Ovary (tissue), 3 donors: ENCODE data around the gene ZNF205.

Experiments
- EP300 ChIP-seq: sonication (generic); formaldehyde crosslinking; IDR thresholded peaks from one replicate; pipeline ENCODE4 v1.6.1; 2017; ENCODE audit warnings: antibody characterized with exemption
- POLR2A ChIP-seq: fragments of 450-650 bp; IDR thresholded peaks from one replicate; pipeline ENCODE4 v1.6.1; 2017; ENCODE audit warnings: antibody characterized with exemption, mild to moderate bottlenecking, moderate library complexity
- TF ChIP-seq, protein P1 (sequence below), 3 donors: fragments of 450-650 bp in 2 of 3; fragments of 200-600 bp in 1 of 3; IDR thresholded peaks; one replicate each; pipeline versions ENCODE4 v1.5.1 to v1.8.0; 2016 to 2022; ENCODE audit warnings: antibody characterized with exemption in 3 of 3, mild to moderate bottlenecking in 1 of 3
- donor health status: DM: no; HTN: no; CAD: no.

DNA sequence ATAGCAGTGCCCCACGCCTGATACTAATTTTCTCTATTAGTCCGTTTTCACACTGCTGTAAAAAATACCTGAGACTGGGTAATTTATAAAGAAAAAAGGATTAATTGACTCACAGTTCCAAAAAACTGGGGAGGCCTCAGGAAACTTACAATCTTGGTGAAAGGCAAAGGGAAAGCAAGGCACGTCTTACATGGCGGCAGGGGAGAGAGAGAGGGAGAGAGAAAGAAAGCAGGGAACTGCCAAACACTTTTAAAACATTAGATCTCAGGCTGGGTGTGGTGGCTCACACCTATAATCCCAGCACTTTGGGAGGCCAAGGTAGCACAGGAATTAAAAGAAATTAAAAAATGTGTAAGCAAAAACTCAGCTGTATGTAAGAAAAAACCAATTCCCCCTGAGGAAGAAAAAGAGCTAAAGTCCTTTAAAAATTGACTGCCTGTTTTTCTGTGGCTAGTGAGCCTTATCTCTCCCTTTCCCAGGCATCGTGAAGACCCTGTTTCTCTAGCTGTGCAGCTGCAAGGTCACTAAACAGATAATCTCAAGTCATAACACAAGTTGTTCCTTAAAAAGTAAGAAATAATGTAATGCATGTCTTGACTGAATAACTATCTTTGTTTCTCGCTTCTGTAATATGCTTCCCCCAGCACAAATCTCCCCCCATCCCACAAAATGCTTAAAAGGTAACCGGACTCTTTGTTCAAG, 27.3 kb upstream of the ZNF205 start:
- no peak for TF ChIP-seq POLR2A
- TF ChIP-seq, protein P1, sequence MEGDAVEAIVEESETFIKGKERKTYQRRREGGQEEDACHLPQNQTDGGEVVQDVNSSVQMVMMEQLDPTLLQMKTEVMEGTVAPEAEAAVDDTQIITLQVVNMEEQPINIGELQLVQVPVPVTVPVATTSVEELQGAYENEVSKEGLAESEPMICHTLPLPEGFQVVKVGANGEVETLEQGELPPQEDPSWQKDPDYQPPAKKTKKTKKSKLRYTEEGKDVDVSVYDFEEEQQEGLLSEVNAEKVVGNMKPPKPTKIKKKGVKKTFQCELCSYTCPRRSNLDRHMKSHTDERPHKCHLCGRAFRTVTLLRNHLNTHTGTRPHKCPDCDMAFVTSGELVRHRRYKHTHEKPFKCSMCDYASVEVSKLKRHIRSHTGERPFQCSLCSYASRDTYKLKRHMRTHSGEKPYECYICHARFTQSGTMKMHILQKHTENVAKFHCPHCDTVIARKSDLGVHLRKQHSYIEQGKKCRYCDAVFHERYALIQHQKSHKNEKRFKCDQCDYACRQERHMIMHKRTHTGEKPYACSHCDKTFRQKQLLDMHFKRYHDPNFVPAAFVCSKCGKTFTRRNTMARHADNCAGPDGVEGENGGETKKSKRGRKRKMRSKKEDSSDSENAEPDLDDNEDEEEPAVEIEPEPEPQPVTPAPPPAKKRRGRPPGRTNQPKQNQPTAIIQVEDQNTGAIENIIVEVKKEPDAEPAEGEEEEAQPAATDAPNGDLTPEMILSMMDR (IDR thresholded peaks at IDR 0.05) = no peak
- no peak for TF ChIP-seq EP300
